NB4 (cell line): ENCODE data around the gene CD69.

Source experiments
- DNase-seq: peaks from one replicate; pipeline ENCODE4 v3.0.0; 2010; ENCODE audit warnings: low read depth
- H3K4me3 ChIP-seq: one replicate; pipeline ENCODE4 v1.5.1; 2011; ENCODE audit warnings: mild to moderate bottlenecking, low read depth, low read length, moderate library complexity
- MYC ChIP-seq: IDR thresholded peaks from 2 replicates; pipeline ENCODE4 v1.6.1; 2011; ENCODE audit warnings: low read depth, low read length
- POLR2A ChIP-seq: IDR thresholded peaks from 2 replicates; pipeline ENCODE4 v1.6.1; 2011; ENCODE audit warnings: mild to moderate bottlenecking; ENCODE audit not compliant: insufficient read length; ENCODE audit errors: extremely low read depth
- TF ChIP-seq, protein P1 (sequence below): IDR thresholded peaks from 2 replicates; pipeline ENCODE4 v1.6.1; 2011; ENCODE audit warnings: low read depth, low read length
- TF ChIP-seq, protein P2 (sequence below): IDR thresholded peaks from one replicate; pipeline ENCODE4 v1.5.1; 2012; ENCODE audit warnings: low read depth, low read length

Gene CD69

DNA sequence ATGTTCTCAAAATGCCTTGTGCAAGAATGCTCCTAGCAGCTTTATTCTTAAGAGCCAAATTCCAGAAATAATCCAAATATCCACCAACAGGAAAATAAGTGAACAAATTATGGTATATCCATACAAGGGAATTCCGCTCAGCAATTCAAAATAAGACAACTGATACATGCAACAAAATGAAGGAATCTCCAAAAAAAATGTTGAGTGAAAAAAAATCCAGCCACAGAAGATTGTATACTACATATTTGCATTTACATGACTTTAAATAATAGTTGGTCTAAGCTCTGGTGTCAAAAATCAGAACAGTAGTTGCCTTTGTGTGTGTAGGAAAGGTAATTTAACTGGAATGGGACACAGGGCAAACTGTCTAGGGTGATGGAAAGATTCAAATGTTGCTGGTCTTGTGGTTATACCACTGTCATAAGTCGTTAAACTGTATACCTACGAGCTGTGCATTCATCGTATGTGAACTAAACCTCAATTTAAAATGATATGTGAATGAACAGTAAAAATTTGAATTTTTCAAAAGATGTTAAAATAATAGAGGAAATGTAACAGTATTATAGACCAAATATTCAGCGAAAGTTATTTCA is 3.2 kb downstream of the CD69 start:
- no peak for TF ChIP-seq POLR2A
- TF ChIP-seq, protein P1, sequence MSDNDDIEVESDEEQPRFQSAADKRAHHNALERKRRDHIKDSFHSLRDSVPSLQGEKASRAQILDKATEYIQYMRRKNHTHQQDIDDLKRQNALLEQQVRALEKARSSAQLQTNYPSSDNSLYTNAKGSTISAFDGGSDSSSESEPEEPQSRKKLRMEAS: no peak
- TF ChIP-seq MYC: no peak
- TF ChIP-seq, protein P2, sequence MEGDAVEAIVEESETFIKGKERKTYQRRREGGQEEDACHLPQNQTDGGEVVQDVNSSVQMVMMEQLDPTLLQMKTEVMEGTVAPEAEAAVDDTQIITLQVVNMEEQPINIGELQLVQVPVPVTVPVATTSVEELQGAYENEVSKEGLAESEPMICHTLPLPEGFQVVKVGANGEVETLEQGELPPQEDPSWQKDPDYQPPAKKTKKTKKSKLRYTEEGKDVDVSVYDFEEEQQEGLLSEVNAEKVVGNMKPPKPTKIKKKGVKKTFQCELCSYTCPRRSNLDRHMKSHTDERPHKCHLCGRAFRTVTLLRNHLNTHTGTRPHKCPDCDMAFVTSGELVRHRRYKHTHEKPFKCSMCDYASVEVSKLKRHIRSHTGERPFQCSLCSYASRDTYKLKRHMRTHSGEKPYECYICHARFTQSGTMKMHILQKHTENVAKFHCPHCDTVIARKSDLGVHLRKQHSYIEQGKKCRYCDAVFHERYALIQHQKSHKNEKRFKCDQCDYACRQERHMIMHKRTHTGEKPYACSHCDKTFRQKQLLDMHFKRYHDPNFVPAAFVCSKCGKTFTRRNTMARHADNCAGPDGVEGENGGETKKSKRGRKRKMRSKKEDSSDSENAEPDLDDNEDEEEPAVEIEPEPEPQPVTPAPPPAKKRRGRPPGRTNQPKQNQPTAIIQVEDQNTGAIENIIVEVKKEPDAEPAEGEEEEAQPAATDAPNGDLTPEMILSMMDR: no peak
- no peak for DNase-seq
- no peak overlapping the region for H3K4me3 ChIP-seq

DNA sequence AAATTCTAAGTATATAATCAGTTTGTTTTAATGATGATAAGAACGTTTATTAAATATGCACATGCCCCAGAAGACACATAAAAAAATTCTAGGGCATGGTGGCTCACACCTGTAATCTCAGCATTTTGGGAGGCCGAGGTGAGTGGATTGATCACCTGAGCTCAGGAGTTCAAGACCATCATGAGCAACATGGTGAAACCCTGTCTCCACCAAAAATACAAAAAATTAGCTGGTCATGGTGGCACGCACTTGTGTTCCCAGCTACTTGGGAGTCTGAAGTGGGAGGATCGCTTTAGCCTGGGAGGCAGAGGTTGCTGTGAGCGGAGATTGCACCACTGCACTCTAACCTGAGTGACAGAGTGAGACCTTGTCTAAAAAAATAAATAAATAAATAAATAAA is 4.0 kb downstream of the CD69 start:
- TF ChIP-seq POLR2A (no peak), MYC (no peak)
- TF ChIP-seq, protein P2: no peak
- TF ChIP-seq, protein P1: no peak
- no peak overlapping the region for H3K4me3 ChIP-seq
- no peak for DNase-seq

DNA sequence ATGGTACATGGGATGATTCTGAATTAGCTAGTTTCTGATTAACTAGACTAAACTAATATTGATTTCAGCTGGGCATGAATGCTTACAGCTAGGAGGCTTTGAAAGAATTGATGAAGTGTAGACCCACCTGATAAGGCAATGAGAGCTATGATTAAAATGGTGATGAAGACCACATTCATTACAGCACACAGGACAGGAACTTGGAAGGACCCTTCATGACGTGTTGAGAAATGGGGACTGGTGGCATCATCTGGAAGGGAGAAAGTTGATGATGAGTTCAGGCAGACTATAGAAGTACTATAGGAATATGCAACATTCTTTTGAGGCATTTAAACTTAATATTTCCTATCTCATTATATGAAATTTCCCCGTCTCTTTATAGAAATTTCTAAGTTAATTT is 4.5 kb downstream of the CD69 start:
- DNase-seq: no peak
- H3K4me3 ChIP-seq: no peak overlapping the region
- TF ChIP-seq POLR2A (no peak), MYC (no peak)
- TF ChIP-seq, protein P2: no peak
- TF ChIP-seq, protein P1: no peak

DNA sequence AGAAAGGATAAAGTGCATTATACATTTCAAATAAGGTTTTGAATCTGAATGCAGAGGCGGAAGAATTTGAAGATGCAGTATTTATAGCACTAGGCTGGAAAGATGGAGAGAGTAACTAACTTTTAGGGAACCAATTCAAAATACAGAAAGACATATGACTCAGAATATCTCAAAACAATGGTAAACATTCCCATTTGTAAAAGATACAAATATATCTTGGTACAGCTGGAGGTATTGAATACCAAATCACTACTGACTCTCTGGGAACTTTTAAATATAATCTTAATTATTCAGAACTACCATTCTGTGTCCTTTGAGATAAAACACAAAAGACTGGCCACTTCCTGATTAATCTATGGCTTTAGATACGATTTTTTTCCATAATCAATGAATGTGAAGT is 5.1 kb downstream of the CD69 start:
- no peak for TF ChIP-seq MYC
- TF ChIP-seq, protein P1: no peak
- TF ChIP-seq, protein P2: no peak

GRCh38 chr12:9755035-9755434 is 5.7 kb downstream of the CD69 start:
- DNase-seq: no peak
- H3K4me3 ChIP-seq: no peak overlapping the region
- TF ChIP-seq POLR2A (no peak), MYC (no peak)
- TF ChIP-seq, protein P2: no peak
- TF ChIP-seq, protein P1: no peak

More for the DNA sequence above, 5.1 kb downstream of the CD69 start:
- no peak for DNase-seq
- no peak overlapping the region for H3K4me3 ChIP-seq
